ENCODE data around the gene ADGRG6. TPM values are rescaled to one million over a fixed set of nuclear protein-coding genes. Genes with fewer than 3 reads are reported as not detected.

Gene ADGRG6
- polyA plus RNA-seq, 4 donors, result 15.1 to 37.8 (median 33.0) TPM

GRCh38 chr6:142373268-142374090 lies 71.7 kb downstream of the ADGRG6 start:
- DNase-seq (ENCODE audit: low read depth in 4 of 4, low spot score in 3 of 4), result no peak

DNA sequence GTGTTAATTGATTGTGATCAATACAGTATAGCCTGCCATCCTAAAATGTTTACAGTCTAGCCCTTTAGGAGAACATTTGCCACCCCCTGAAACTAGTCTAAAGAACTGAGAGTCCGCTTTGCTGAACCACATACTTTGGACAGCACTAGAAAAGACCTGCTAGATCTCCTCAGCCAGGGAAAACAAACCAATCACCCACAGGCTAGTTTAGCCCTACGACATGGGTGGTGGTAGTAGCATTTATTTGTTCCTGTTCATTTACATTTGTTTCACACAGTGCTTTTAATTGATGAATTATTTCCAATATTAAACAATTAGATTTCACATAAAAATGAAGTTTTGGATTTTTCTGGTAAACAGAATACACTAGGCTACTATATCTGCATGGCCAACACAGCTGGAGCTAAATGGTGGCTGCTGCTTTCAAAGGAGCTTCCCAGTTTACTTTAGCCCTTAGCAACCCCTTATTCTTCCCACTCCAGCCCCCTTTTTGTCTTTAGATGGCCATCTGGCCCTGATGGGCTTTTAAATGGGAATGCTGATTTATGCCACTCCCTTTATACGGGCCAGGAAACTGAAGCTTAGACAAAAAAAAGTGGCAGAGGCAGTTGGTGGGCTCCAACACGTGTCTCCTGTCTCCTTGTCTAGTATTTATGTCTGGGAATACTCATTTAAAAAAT lies 72.4 kb downstream of the ADGRG6 start:
- DNase-seq (ENCODE audit: low read depth in 4 of 4, low spot score in 3 of 4), result no peak

- DNase-seq (ENCODE audit: low read depth in 4 of 4, low spot score in 3 of 4), result no peak
These were observed 73.3 kb downstream of the ADGRG6 start for GRCh38 chr6:142374965-142375733.

GRCh38 chr6:142376115-142376514 lies 74.3 kb downstream of the ADGRG6 start:
- no peak for DNase-seq (ENCODE audit: low read depth in 4 of 4, low spot score in 3 of 4)

- DNase-seq (ENCODE audit: low read depth in 4 of 4, low spot score in 3 of 4), result no peak
These were observed 75.1 kb downstream of the ADGRG6 start for GRCh38 chr6:142376800-142377496.

- no peak for DNase-seq (ENCODE audit: low read depth in 4 of 4, low spot score in 3 of 4)
These were observed 75.7 kb downstream of the ADGRG6 start for GRCh38 chr6:142377497-142377848.

- no peak for DNase-seq (ENCODE audit: low read depth in 4 of 4, low spot score in 3 of 4)
These were observed 76.5 kb downstream of the ADGRG6 start for GRCh38 chr6:142378138-142378875.

- no peak for DNase-seq (ENCODE audit: low read depth in 4 of 4, low spot score in 3 of 4)
These were observed 78.8 kb downstream of the ADGRG6 start for GRCh38 chr6:142380626-142381025.

- no peak for DNase-seq (ENCODE audit: low read depth in 4 of 4, low spot score in 3 of 4)
These were observed 79.4 kb downstream of the ADGRG6 start for GRCh38 chr6:142381181-142381580.

DNA sequence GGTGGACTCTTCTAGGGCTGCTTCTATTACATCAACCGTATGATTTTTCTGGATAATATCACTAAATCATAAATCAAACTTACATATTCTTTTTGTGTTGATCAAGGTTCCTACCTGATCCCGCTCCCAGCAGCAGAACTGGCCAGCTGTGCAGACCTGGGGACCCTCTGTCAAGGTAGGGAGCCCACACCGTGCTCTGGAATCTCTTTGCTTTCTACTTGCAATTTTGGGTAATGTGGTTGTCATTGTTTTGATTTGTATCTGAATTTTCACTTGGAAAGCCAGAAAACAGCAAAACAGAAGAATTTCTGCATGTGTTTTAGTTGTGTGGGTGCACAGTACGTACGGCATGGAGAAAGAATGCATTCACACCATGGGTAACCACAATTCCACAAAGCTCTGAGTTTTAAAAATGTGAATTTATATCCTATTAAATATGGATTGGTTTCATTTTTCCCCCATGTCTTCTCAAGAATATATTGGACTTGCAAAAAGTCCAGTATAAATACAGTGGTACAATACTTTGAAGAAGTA lies 80.1 kb downstream of the ADGRG6 start:
- DNase-seq (ENCODE audit: low read depth in 4 of 4, low spot score in 3 of 4), result no peak

DNA sequence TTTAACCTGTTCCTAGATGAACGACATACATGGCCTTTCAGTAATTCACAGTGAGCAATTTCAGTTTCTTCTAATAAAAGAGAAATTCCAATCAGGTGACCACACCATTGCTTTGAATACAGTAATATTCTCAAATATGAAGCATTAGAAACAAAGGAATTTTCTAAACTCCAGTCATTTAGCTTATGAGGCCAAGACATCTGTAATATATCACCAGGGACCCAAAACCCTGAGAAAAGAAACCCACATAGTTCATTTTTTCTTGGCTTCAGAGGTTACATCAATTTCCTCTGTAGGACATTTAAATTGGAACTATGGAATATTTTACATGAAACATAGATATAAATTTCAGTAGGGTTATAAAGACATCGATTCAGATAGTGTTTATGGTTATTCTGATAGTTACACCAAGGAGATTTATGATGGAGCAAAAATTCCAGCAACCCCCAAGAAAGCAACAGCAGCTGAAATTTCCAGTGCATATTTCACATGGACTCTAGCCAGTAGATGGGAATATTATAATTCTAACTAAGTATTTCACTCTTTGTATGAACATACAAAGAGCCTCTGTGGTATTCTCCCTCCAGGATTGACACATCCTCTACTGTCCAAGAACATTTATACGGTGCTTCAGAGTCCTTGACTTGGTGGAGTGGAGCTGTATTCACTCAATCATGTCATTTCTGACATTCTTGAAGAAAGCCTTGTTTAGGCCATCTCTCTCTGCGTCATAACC lies 82.9 kb downstream of the ADGRG6 start:
- DNase-seq (ENCODE audit: low read depth in 4 of 4, low spot score in 3 of 4), result no peak

GRCh38 chr6:142385352-142385751 lies 83.5 kb downstream of the ADGRG6 start:
- no peak for DNase-seq (ENCODE audit: low read depth in 4 of 4, low spot score in 3 of 4)

DNA sequence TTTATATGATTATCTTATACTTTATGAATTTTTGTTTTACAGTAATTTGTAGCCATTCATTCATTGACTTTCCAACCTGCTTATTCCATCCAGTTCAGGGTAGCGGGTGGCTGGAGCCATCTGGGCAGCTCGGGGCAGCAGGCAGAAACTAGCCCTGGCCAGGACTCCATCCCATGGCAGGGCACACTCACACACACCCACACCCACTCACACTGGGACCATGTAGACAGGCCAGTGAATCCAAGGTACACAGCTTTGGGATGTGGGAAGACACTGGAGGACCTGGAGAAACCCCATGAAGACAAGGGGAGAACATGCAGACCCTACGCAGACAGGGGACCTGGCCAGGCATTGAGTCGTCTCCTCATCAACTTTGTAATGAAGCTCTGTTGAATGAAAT lies 84.8 kb downstream of the ADGRG6 start:
- no peak for DNase-seq (ENCODE audit: low read depth in 4 of 4, low spot score in 3 of 4)

- no peak for DNase-seq (ENCODE audit: low read depth in 4 of 4, low spot score in 3 of 4)
These were observed 86.4 kb downstream of the ADGRG6 start for GRCh38 chr6:142387997-142388815.

GRCh38 chr6:142395266-142395665 lies 93.5 kb downstream of the ADGRG6 start:
- no peak for DNase-seq (ENCODE audit: low read depth in 4 of 4, low spot score in 3 of 4)

GRCh38 chr6:142395768-142396231 lies 94.0 kb downstream of the ADGRG6 start:
- no peak for DNase-seq (ENCODE audit: low read depth in 4 of 4, low spot score in 3 of 4)

DNA sequence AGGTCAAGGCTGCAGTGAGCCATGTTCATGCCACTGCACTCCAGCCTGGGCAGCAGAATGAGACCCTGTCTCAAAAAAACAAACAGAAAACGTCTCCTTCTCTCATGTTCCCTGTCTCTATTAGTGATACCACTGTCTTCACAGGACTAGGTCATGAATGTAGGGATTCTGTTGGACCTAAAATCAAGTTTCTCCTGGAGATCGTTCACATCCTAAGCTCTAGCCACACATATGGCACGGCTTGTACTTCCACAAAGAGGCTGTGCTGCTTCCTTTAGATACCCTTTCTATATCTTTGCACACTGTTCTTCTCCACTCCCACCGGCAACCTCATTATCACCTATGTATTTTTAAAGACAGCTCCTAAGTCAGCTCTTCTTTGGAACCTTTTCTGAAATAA lies 96.5 kb downstream of the ADGRG6 start:
- no peak for DNase-seq (ENCODE audit: low read depth in 4 of 4, low spot score in 3 of 4)

GRCh38 chr6:142399739-142400138 lies 97.9 kb downstream of the ADGRG6 start:
- DNase-seq (ENCODE audit: low read depth in 4 of 4, low spot score in 3 of 4), result no peak
